SIG-M5 (cell line): Measurements from ENCODE around the gene STK24.

Experiments used
- DNase-seq: peaks from one replicate; lab custom pipeline; 2025; lab: John Stamatoyannopoulos, UW

The STK24 gene

DNA sequence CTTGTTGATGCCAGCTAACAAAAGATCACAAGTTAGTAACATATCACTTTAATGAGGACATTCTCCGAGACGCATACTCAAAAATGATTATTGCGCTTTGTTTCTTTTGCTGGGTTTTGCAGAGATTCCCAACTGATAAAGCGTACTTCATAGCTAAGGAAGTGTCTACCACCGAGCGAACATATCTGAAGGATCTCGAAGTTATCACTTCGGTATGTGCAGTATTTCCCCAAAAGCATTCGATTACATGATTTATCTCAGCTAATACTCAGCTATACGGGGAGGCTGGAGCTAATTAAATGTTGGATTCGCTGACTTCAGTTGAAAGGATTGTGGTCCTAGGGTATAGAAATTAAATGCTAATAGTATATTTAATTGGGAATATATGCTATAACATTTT, 166.3 kb downstream of the STK24 start:
- no peak for DNase-seq

DNA sequence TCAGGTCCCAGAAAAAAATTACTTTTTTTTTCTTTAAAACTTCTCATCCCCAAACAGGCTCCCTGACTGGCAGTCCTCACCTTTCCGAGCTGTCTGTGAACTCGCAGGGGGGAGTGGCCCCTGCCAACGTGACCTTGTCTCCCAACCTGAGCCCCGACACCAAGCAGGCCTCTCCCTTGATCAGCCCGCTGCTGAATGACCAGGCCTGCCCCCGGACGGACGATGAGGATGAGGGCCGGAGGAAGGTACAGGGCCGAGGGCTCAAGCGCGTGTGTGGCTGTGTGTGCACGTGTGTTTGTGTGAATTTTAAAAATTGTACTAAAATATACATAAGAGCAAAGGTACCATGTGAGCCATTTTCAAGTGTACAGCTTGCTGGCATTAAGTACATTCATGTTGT, 167.6 kb downstream of the STK24 start:
- no peak for DNase-seq

DNA sequence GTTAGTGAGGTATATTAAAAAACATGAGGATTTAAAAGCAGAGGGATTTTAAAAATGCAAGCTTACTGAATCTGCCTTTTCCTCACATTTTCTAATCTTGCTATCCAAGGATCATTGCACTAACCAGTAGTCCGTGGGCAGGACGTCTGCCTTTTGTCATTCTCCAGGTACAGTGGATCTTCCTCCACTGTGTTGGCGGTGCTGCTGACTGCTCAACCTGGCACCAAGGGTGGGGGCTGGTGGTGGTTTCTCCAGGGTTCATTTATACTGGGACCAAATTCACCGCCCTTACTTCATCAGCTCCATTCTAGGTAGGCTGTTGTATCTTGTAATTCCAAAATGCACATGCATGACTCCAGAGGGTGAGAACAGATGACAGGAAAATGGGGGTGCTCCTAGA, 169.3 kb downstream of the STK24 start:
- DNase-seq, result no peak

DNA sequence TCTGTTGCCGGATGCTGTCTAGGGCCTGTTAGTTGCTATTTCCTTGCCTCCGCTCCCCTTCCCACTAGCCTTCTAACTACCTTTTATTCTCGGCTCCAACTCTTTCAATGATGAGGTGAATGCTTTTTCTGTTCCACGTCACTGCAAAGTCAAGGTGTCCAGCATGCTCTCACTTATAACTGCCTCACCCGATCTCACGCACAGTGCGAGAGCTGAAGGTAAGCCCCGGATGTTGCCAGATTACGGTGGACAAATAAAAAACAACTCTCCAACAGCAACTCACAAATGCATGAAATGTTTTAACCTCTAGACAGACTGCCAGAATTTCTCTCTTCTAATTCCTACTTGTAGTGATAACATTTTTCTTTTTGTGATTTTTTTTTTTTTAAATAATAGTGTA, 169.9 kb downstream of the STK24 start:
- no peak for DNase-seq

DNA sequence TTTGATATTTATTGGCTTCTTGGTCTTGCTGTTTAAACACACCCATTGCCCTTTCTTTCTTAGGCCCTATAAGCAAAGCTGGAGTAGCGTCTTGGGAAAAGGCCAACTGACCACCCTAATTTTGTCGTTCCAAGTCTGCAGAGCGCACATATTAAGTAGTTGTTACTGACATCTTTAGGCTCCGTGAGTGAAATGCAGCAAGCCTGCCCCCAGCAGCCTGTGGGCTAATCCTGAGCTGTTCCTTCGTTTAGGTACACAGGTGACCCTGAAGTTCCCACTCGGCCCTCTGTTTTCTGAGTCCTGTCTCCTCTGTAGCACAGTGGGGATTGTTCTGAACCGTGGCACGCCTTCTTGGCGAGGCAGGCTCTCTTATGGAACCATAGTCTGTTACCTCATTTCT, 170.5 kb downstream of the STK24 start:
- DNase-seq, result no peak

DNA sequence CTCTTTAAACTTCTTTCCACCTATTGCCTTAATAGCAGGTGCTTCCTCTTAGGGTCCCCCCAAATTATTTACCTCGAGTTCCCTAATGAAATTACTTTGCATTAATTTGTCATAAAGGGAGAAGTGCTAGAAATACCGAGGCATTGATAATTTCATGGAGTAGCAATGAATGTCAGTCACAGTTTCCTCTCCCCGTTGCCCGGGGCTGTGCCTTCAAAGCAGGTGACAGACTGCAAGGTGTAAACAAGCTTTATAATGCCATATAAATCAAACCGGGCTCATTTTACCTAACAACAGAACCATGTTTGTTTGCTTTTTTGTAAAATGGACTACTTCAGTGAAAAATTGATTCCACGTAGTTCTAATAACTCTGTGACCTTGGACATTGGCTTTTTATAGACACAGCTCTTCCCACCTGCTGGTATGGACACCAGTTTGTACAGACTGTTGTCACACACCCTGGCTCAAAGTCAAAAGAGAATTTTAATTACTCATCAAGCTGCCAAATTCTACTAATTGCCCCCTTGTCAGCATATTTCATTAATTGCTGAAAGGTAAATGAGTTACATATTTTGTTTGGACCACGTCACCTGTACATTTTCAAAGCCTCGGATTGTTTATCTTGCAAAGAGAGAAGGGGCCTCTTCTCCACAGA, 171.1 kb downstream of the STK24 start:
- DNase-seq, result no peak

DNA sequence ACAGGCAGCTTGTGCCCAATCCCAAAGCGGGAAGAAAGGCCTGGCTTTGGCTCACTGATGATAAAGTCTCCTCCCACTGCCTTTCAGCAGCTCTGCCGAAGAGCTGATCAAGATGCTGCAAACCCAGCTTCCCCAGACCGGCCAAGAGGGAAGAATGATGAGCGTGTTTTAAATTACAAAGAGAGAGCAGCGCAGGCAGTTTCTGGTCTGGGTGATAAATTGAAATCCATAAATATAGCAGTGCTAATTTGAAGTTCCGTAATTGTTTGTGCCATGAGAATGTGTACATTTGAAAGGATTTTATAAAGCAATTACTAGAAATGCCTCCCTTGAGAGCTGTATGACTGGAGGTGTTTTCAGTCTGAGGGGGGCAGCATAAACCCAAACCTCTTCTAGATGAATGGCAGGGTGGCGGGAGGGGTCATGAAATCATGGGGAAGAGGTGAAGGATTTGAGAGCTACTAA, 171.8 kb downstream of the STK24 start:
- DNase-seq, result no peak

DNA sequence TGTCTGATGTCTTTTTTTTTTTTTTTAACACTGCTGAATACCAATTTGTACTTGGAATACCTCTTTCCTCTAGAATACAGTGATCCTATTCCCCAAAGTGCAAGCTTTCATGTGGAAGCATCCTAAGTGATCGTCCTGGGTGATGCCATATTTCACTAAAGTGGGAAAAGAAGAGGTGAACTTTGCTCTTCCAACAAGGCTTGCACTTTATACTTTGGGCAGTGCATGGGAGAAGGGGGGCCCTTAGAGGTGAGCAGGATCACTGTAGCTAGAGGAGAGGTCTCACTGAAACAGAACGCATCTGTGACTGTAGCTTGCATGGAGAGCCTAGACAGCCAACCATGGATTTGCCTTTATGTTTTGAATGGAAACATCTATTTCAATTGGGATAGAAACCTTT, 173.8 kb downstream of the STK24 start:
- no peak for DNase-seq

DNA sequence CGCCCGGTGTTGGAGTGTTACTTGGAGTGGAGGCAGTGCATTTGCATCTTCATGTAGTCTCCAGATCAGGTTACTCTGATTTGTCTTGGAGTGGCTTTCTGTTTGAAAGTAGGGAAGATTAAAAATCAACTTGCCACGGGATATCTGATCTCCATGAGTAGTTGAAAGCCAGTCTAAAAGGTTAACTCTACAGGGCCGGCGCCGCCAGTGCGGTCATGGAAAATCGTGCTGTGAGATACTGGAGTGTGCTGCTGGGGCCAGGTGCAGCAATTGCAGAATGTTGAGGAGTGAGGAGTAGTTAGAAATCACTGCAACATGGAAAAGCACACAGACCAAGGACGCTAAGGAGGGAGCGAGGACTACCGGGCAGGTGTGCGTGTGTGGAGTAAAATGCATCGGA, 175.0 kb downstream of the STK24 start:
- no peak for DNase-seq

DNA sequence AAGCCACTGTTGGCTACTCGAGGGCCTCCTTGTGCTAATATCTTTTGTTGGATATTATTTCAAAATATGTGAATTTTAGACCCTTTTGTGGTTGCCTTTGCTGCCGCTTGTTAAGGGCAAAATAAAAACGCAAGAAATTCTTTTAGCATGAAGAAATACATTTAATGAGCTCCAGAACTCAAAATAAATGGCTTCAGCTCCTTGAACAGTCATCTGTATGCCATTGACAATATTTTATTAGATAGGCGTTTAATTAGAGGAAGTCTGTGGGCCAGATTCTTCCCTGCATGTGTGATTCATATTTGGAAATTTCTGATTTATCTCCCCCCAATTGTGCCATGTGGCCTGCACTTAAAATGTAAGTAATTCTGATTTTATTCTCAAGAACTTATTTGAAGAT, 177.2 kb downstream of the STK24 start:
- no peak for DNase-seq

DNA sequence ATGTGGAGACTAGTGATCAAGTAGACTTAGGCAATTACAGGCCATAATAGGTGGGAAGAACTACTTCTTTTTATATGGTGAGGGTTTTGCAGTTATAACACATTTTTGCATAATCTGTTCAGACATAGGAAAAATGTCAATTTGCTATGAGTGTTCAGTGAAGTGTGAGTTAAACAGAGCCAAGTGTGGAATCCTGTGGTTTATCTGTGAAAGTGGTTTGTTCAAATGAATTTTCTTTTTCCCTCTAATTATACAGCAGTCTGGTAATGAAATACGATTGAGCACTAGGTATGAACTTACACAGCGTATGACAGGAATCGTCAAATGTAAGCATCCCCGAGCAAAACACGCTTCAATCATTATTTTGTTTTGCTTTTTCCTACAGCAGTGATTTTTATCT, 178.3 kb downstream of the STK24 start:
- no peak for DNase-seq

DNA sequence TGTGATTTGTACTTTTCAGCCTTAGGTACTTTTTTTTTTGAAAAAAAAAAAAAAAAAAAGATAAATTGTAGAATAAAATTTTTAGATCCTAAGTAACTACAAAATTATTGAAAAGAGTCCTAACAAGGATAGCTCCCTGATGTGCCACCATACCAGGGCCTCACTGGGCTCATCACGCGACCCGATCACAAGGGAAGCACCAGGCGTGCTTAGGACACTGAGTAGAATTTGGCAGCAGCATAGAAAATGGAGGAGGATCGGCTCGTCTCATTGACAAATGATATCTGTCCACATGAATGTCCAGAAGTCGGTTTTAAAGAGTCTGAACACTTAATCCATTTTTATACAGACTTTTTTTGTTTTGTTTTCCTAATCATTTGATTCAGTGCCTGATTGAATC, 179.0 kb downstream of the STK24 start:
- no peak for DNase-seq

DNA sequence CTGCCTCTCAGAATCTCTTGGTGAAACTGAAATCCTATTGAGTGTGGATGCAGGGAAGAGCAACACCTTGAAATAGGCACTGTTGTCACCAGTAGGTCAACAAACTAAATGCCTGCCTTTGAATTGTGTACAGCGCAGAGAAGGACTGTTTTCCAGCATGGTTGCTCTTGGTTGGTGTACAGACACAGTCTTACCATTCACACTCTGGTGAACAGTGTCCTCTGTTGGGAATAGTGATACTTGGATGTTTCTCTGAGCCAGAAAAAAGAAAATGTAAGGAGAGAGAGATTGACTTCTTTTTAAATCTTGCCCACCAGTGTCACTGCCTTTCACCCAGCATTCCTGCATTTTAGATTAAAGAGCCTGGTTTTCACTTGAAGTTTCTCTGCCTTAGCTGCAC, 179.7 kb downstream of the STK24 start:
- no peak for DNase-seq

DNA sequence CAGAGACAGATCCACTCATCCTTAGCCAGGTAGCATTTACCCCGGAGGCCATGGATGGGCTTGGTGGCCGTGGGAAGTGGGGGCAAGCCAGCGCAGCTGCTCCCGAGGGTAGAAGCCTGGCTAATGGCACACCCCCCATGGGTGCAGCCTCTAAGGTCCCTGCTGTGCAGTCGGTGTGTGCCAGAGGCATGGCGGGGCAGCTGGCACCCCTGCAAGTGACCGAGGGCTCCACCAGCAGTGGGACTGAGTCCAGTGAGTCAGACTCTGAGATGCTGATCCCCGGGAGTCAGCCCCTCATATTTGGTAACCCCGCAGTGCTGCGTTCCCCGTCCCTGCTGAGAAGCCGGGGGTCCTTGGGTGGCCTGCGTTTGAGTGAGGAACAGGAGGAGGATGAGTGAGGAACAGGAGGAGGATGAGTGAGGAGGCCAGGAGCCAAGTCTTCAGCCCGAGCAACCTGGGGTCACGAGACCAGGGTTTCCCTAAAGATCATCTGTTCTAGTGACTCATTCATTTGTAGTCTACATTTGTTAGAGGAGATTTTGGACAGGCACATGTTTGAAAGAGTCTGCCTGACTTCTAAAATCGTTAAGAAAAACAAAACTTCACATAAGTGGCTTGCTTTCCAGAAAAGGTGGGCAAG, 180.7 kb downstream of the STK24 start:
- DNase-seq, result no peak
